Testis (tissue), 3 donors: ENCODE measurements around the gene SLC24A3. TPM values are rescaled to one million over a fixed set of nuclear protein-coding genes. Genes with fewer than 3 reads are reported as not detected.
A peak's percentile ranks its signal among the peaks of the same experiment; 100 is the strongest.

Experiments used
- DNase-seq: peaks from one replicate; pipeline ENCODE4 v3.0.0-alpha.2; 2019
- H3K27ac ChIP-seq, 2 donors: fragments of 200-600 bp; sonication (generic); one replicate each; pipeline ENCODE4 v1.5.1; 2019
- H3K27me3 ChIP-seq: fragments of 200-600 bp; sonication (generic); one replicate; pipeline ENCODE4 v1.5.1; 2019
- H3K36me3 ChIP-seq: fragments of 200-600 bp; sonication (generic); one replicate; pipeline ENCODE4 v1.5.1; 2017; ENCODE audit warnings: low read depth; ENCODE audit errors: missing control alignments
- H3K4me1 ChIP-seq: fragments of 200-600 bp; sonication (generic); one replicate; pipeline ENCODE4 v1.5.1; 2019
- H3K4me3 ChIP-seq, 2 donors: fragments of 200-600 bp; sonication (generic); one replicate each; pipeline ENCODE4 v1.5.1; 2017 to 2019
- H3K9me3 ChIP-seq: fragments of 200-600 bp; sonication (generic); one replicate; pipeline ENCODE4 v1.5.1; 2017
- CTCF ChIP-seq, 3 experiments: fragments of 450-650 bp in 2 of 3; fragments of 200-600 bp in 1 of 3; sonication (generic) in 1 of 3; IDR thresholded peaks; one replicate each; pipeline ENCODE4 v1.5.1; 2016 to 2019; ENCODE audit warnings: antibody characterized with exemption in 3 of 3, mild to moderate bottlenecking in 2 of 3, moderate library complexity in 1 of 3
- POLR2A ChIP-seq: fragments of 450-650 bp; IDR thresholded peaks from one replicate; pipeline ENCODE4 v1.6.1; 2017; ENCODE audit warnings: antibody characterized with exemption, mild to moderate bottlenecking, moderate library complexity
- WGBS, 2 donors: methylation state at CpG; one replicate each; pipeline ENCODE4 v1.1.5; 2018; 5-methylcytosine and 5-hydroxymethylcytosine counted together
- intact Hi-C: fragments of 100-400 bp; cut with DNase I; formaldehyde crosslinking; loops from one replicate; pipeline ENCODE4 v1.15.1; 2023; ENCODE audit warnings: low total_unique reads
- polyA plus RNA-seq: library from polyadenylated mRNA; stranded (reverse); fragments of 350-450 nt; fragmentation: Illumina TruSeq; extraction: RNeasy Lipid Tissue Mini Kit (QIAGEN cat#74804); gene quantifications from one replicate; pipeline ENCODE4 v1.2.3, GENCODE V29; 2014; ENCODE audit warnings: low read depth, low replicate concordance; ENCODE audit not compliant: insufficient read depth
- total RNA-seq, 2 donors: library from RNA; depleted of rRNA; stranded (reverse); fragments of >200 nt; gene quantifications; one replicate each; pipeline ENCODE4 v1.2.3, GENCODE V29; 2016

SLC24A3 gene
- total and polyA plus RNA-seq, 3 donors from 2014 or later = 2.4 to 4.5 (median 3.8) TPM

- peaks cover 6% of the 10 kb centered on the region for H3K4me1 ChIP-seq
- H3K27me3 ChIP-seq = no peaks in the 10 kb centered on the region
- H3K4me3 ChIP-seq = no peak overlapping the region
- intact Hi-C loops = no loop called here
- no peaks in the 10 kb centered on the region for H3K36me3 ChIP-seq
- H3K9me3 ChIP-seq = no peaks in the 10 kb centered on the region
- H3K27ac ChIP-seq = no peak overlapping the region
- TF ChIP-seq CTCF (IDR thresholded peaks at IDR 0.05) = no peak
- TF ChIP-seq POLR2A = no peak
- DNase-seq = no peak
- 80 to 94% methylated on average over 9 of the region's 9 CpGs for WGBS, 2 donors
These were observed 48.1 kb downstream of the SLC24A3 start for GRCh38 chr20:19260412-19261090.

GRCh38 chr20:19264191-19264590 is 51.7 kb downstream of the SLC24A3 start:
- peaks cover 6% of the 10 kb centered on the region for H3K4me1 ChIP-seq
- no peak overlapping the region for H3K4me3 ChIP-seq
- no peaks in the 10 kb centered on the region for H3K36me3 ChIP-seq
- no peaks in the 10 kb centered on the region for H3K27me3 ChIP-seq
- WGBS, 2 donors = 86 to 90% methylated on average over 7 of the region's 7 CpGs
- no peaks in the 10 kb centered on the region for H3K9me3 ChIP-seq
- no peak for DNase-seq
- no peak for TF ChIP-seq CTCF (IDR thresholded peaks at IDR 0.05)
- no peak for TF ChIP-seq POLR2A
- intact Hi-C loops = no loop called here
- no peak overlapping the region for H3K27ac ChIP-seq

GRCh38 chr20:19265646-19266374 is 53.4 kb downstream of the SLC24A3 start:
- no peak for TF ChIP-seq POLR2A
- TF ChIP-seq CTCF (IDR thresholded peaks at IDR 0.05) = no peak
- WGBS, 2 donors = 80 to 87% methylated on average over 3 of the region's 3 CpGs
- intact Hi-C loops = no loop called here

GRCh38 chr20:19268426-19268825 is 56.0 kb downstream of the SLC24A3 start:
- TF ChIP-seq CTCF (IDR thresholded peaks at IDR 0.05) = no peak
- no peak for TF ChIP-seq POLR2A
- no peaks in the 10 kb centered on the region for H3K27me3 ChIP-seq
- no peak overlapping the region for H3K27ac ChIP-seq
- 83 to 92% methylated on average over 2 of the region's 2 CpGs for WGBS, 2 donors
- no peak overlapping the region for H3K4me3 ChIP-seq
- no peaks in the 10 kb centered on the region for H3K9me3 ChIP-seq
- no peaks in the 10 kb centered on the region for H3K4me1 ChIP-seq
- DNase-seq = no peak
- intact Hi-C loops = no loop called here
- no peaks in the 10 kb centered on the region for H3K36me3 ChIP-seq

More at GRCh38 chr20:19265646-19266374, 53.4 kb downstream of the SLC24A3 start:
- no peak overlapping the region for H3K27ac ChIP-seq
- DNase-seq = peak; percentile 29
- no peak overlapping the region for H3K4me3 ChIP-seq
- no peaks in the 10 kb centered on the region for H3K36me3 ChIP-seq
- H3K27me3 ChIP-seq = no peaks in the 10 kb centered on the region
- H3K4me1 ChIP-seq = peaks cover 6% of the 10 kb centered on the region
- H3K9me3 ChIP-seq = no peaks in the 10 kb centered on the region
